ENCODE data around the gene WIPF1. TPM values are rescaled to one million over a fixed set of nuclear protein-coding genes. Genes with fewer than 3 reads are reported as not detected.

WIPF1 gene
- polyA plus RNA-seq, 1 donor from 2014 or later: 0.25 TPM

- no peak overlapping the region for H3K4me2 ChIP-seq (ENCODE audit: low read length)
These were observed 8.7 kb upstream of the WIPF1 start for GRCh38 chr2:174606336-174606735.

DNA sequence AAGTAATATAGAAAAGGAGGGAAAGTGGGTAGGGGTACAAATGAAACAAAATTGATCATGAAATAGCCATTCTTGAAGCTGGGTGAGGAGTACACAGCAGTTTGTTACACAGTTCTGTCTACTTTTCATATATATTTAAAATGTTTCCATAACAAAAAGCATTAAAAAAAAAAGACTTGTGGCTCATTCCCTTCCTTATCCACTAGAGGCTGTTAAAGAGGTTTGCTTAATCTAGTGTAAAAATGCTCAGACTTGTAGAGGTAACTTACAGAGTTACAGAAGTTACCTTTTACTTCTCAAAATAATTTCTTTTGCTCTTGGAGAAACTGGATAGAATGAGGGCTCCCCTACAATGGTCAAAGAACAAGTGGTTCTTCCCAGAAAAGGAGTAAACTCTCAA lies 8.1 kb upstream of the WIPF1 start:
- TF ChIP-seq, protein P1, sequence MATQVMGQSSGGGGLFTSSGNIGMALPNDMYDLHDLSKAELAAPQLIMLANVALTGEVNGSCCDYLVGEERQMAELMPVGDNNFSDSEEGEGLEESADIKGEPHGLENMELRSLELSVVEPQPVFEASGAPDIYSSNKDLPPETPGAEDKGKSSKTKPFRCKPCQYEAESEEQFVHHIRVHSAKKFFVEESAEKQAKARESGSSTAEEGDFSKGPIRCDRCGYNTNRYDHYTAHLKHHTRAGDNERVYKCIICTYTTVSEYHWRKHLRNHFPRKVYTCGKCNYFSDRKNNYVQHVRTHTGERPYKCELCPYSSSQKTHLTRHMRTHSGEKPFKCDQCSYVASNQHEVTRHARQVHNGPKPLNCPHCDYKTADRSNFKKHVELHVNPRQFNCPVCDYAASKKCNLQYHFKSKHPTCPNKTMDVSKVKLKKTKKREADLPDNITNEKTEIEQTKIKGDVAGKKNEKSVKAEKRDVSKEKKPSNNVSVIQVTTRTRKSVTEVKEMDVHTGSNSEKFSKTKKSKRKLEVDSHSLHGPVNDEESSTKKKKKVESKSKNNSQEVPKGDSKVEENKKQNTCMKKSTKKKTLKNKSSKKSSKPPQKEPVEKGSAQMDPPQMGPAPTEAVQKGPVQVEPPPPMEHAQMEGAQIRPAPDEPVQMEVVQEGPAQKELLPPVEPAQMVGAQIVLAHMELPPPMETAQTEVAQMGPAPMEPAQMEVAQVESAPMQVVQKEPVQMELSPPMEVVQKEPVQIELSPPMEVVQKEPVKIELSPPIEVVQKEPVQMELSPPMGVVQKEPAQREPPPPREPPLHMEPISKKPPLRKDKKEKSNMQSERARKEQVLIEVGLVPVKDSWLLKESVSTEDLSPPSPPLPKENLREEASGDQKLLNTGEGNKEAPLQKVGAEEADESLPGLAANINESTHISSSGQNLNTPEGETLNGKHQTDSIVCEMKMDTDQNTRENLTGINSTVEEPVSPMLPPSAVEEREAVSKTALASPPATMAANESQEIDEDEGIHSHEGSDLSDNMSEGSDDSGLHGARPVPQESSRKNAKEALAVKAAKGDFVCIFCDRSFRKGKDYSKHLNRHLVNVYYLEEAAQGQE (IDR thresholded peaks at IDR 0.05; ENCODE audit: borderline replicate concordance): no peak
- TF ChIP-seq POLR2AphosphoS5 (IDR thresholded peaks at IDR 0.05) (no peak), CTCF (IDR thresholded peaks at IDR 0.05; ENCODE audit: poor library complexity, severe bottlenecking) (no peak)
- Histone ChIP-seq H3K4me2 (ENCODE audit: low read length) (no peak overlapping the region), H2AFZ (ENCODE audit: low read depth, low read length) (no peak overlapping the region), H4K20me1 (ENCODE audit: insufficient read depth) (no peaks in the 10 kb centered on the region), H3F3A (ENCODE audit: insufficient read depth, low read length, poor library complexity, severe bottlenecking) (no peaks in the 10 kb centered on the region), H3K9me2 (ENCODE audit: insufficient read depth, low read length) (no peaks in the 10 kb centered on the region), H3K36me3 (ENCODE audit: insufficient read depth, low read length) (no peaks in the 10 kb centered on the region), H3K27me3 (ENCODE audit: insufficient read depth, low read depth, low read length) (no peaks in the 10 kb centered on the region), H3K4me3 (ENCODE audit: low read length) (no peak overlapping the region), H3K79me2 (replicated peaks; ENCODE audit: insufficient read depth, low read length) (no peaks in the 10 kb centered on the region), H3K9me3 (ENCODE audit: low read length) (no peaks in the 10 kb centered on the region), H3K9ac (ENCODE audit: low read length) (no peak overlapping the region), H3K27ac (ENCODE audit: low read length) (no peak overlapping the region)

More at GRCh38 chr2:174606336-174606735, 8.7 kb upstream of the WIPF1 start:
- Histone ChIP-seq H3F3A (ENCODE audit: insufficient read depth, low read length, poor library complexity, severe bottlenecking) (no peaks in the 10 kb centered on the region), H4K20me1 (ENCODE audit: insufficient read depth) (no peaks in the 10 kb centered on the region), H2AFZ (ENCODE audit: low read depth, low read length) (no peak overlapping the region), H3K9me3 (ENCODE audit: low read length) (no peaks in the 10 kb centered on the region), H3K9ac (ENCODE audit: low read length) (no peak overlapping the region), H3K36me3 (ENCODE audit: insufficient read depth, low read length) (no peaks in the 10 kb centered on the region), H3K27ac (ENCODE audit: low read length) (no peak overlapping the region), H3K79me2 (replicated peaks; ENCODE audit: insufficient read depth, low read length) (no peaks in the 10 kb centered on the region), H3K9me2 (ENCODE audit: insufficient read depth, low read length) (no peaks in the 10 kb centered on the region), H3K4me3 (ENCODE audit: low read length) (no peak overlapping the region), H3K27me3 (ENCODE audit: insufficient read depth, low read depth, low read length) (no peaks in the 10 kb centered on the region)
- TF ChIP-seq, protein P1 (IDR thresholded peaks at IDR 0.05; ENCODE audit: borderline replicate concordance): no peak
- TF ChIP-seq RAD21 (conservative IDR thresholded peaks at IDR 0.05) (no peak), EZH2 (IDR thresholded peaks at IDR 0.05; ENCODE audit: borderline replicate concordance, insufficient read depth, low read length, poor library complexity, severe bottlenecking) (no peak), MXI1 (conservative IDR thresholded peaks at IDR 0.05; ENCODE audit: poor library complexity, severe bottlenecking) (no peak), SMC3 (conservative IDR thresholded peaks at IDR 0.05; ENCODE audit: poor library complexity) (no peak), TAF1 (IDR thresholded peaks at IDR 0.05; ENCODE audit: low read depth) (no peak), CTCF (IDR thresholded peaks at IDR 0.05; ENCODE audit: poor library complexity, severe bottlenecking) (no peak), POLR2AphosphoS5 (IDR thresholded peaks at IDR 0.05) (no peak), EP300 (conservative IDR thresholded peaks at IDR 0.05; ENCODE audit: poor library complexity, severe bottlenecking) (no peak)
